ENCODE data around the gene MALSU1.
A peak's percentile ranks its signal among the peaks of the same experiment; 100 is the strongest.
"Not testable (repeated sequence)": the region's sequence is repeated elsewhere in the genome, so short reads cannot be mapped to it uniquely, and the experiment has no call there.

Gene MALSU1

DNA sequence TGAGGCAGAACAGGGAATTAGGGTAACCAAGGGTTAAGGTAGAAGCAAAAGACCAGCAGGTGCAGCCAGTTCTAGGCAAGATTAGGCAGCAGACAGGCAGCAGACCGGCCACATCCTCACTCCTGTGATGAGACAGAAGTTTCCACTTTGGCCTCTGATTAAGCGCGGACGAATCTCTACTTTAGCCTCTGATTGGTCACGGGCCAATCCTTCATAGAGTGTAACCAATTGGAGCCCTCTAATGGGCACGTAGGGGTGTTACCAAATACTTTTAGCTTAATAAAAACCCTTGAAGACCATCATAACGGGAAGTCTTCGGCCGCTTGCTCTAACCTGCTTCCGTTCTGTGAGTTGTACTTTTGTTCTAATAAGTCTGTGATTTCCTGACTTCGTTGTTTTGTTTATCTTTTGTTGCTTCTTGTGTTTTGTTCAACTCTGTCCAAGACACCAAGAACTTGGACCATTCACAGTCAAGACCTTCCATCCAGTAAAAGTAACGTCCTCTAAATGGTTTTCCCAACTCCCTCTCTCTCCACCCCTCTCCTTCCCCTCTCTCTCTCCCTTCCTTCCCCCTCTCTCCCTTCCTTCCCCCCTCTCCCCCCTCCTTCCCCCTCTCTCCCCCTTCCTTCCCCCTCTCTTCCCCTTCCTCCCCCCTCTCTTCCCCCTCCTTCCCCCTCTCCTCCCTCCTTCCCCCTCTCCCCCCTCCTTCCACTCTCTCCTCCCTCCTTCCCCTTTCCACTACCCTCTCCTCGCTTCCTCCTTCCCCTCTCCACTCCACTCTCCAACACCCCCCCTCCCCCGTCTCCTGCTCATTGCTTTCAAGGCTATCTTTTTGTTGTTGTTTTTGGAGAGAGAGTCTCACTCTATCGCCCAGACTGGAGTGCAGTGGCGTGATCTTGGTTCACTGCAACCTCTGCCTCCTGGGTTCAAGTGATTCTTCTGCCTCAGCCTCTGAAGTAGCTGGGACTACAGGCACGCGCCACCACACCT is 13.2 kb upstream of the MALSU1 start:
- DNase-seq (ENCODE audit: low read depth) = no peak

DNA sequence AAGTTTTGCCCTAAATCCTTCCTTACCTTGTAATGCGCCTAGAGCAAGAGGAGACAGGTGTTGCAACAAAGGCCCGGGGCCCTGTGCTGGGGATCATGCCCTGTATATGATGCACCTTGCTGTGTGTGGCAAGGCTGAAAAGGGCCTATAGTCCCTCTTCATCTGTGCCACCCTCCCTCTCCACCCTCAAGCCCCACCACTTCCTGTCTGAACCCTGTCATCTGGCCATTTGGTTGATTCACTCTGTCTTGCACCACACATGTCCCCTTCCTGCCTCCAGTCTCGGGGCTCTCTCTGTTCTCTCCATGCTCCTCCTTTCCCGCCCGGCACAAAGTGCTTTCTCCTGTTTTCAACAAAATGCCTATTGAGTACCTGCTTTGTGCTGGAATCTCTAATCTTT is 11.5 kb upstream of the MALSU1 start:
- DNase-seq (ENCODE audit: low read depth) = no peak

GRCh38 chr7:23290993-23291392 is 8.1 kb upstream of the MALSU1 start:
- no peak for DNase-seq (ENCODE audit: low read depth)

DNA sequence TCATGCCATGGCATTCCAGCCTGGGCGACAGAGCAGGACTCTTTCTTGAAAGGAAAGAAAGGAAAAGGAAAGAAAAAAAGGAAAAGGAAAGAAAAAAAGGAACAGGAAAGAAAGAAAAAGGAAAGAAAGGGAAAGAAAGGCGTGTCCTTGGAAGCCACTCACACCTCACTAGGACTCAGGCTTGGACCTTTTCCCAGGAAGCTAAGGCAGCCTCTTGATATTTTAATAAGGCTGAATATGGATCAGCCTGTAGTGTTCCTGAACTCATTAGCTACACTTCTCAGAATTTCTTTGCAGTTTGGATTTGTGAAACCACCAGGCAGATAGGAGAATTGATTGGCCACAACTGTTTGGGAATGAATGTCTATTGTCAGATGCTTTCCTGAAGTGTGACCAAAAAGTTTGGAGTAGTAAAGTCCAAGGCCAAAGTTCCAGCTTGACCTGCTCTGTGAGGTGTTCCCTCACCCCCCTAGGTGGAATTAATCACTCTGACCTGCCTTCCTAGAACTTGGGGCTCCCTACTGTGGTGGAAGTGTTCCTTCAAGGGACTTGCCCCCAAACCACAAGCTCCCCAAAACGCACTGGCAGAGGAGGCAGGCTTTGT is 7.1 kb upstream of the MALSU1 start:
- no peak for DNase-seq (ENCODE audit: low read depth)

DNA sequence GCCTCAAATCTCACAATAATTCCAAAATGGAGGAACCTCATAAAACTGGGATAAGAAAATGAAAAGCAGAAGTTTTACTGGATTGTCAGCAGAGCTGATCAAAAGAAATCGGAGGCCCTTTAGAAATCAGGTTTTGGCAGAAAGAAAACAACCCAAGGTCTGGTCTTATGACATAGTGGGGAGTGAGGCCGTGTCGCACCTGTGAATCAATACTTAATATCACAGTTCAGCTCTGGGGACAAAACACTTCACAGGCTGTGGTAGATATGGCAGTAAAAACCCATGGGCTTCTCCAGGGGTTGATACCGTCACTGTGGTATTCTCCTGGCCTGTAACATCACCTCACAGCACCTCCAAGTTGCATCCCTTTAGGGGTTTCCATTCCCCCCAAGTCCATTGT is 6.5 kb upstream of the MALSU1 start:
- DNase-seq (ENCODE audit: low read depth) = no peak

DNA sequence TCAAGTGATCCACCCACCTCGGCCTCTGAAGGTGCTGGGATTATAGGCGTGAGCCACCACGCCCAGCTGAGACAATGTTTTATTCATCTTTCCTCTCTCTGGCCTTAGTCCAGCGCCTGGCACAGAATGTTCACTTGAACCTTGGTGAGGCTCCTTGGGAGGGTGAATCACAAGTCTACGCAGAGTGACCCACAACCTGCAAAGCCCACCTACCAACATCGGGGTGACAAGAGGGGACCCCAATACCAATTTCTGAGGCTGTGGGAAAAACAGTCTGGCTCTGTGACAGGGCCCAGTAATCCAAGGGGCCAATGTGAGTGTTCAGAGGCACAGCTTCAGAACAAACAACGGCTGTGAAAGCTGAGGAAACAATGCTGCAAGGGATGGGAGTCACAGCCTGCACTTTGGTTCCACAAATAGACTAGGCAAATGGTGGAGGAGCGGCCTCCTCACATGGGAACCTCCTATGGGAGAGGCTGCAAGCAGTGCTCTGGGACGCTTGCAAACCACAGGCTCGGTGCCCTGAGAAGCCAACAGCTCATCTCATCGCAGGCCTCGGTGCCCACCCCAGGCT is 5.6 kb upstream of the MALSU1 start:
- DNase-seq (ENCODE audit: low read depth) = no peak

- no peak for DNase-seq (ENCODE audit: low read depth)
These were observed 4.4 kb upstream of the MALSU1 start for GRCh38 chr7:23294549-23295400.

DNA sequence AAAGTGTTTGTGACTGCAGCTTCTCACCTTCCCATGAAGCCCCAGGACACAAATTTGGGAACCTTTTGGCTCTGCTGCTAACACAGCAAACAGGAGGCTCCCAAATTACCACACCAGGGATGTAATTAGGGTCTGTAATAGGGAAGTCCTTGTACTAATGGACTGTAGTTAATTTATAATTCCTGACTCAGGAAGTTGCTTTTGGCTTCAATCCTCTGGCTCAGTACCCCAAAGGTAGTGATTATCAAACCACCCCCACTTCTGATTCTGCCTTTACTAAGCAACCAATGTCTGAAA is 3.8 kb upstream of the MALSU1 start:
- DNase-seq (ENCODE audit: low read depth) = no peak

- no peak for DNase-seq (ENCODE audit: low read depth)
These were observed 828 bp upstream of the MALSU1 start for GRCh38 chr7:23298141-23298881.

- no peak for DNase-seq (ENCODE audit: low read depth)
These were observed 696 bp downstream of the MALSU1 start for GRCh38 chr7:23299770-23300300.

GRCh38 chr7:23306936-23307521 is 7.9 kb downstream of the MALSU1 start:
- no peak for DNase-seq (ENCODE audit: low read depth)

- DNase-seq (ENCODE audit: low read depth) = no peak
These were observed 9.6 kb downstream of the MALSU1 start for GRCh38 chr7:23308754-23309153.

DNA sequence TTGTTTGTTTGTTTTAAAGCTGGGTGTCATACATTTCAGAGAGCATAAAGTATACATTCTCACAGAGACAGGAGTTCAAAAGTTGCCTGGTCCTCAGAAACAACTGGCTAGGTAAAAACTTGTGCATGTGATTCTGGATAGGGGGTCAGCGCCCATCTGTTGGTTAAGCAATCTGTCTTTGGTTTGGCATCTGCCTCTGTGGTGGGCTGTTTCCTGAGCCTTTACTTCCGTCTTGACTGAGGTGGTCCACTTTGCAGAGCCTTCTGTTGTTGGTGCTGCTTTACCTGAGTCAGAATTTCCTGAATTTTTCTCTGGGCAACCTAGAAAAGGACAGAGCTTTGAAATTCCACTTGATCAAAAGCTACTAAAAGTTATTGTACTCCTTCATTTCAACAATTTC is 13.0 kb downstream of the MALSU1 start:
- not testable (repeated sequence) for DNase-seq (ENCODE audit: low read depth)

GRCh38 chr7:23315366-23315765 is 16.2 kb downstream of the MALSU1 start:
- no peak for DNase-seq (ENCODE audit: low read depth)

DNA sequence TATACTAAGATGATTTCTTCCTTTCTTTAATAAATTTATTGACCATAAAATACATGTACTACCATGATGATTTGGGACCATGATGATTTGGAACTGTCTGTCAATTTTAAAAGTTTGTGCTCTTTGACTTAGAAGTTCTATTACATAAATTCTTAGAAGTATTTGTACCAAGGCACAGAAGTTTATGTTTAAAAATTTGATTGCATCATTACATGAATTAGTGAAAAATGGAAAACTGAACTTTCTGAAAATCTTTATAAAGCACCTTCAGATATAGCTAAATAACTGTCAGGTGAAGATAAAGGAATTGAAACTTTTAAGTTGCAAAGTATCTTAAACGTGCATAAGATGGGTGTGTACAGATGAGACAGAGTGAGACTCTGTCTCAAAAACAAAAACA is 32.0 kb downstream of the MALSU1 start:
- no peak for DNase-seq (ENCODE audit: low read depth)

DNA sequence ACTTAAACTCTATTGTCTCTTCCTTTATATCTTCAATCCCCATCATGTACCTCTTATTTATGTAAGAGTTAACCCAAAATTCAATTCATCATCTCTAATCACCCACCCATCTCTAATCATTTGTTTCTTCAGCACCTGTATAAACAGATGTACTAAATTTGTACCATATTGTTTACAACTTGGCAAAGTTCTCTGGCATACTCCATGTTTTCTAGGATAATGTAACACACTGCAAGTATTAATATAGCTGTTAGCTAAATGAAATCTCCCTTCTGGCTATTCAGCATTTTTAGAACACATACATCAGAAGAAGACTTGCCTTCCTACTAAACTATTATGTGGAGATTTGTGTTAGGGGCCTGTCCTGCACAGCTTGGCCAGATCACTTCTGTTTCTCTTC is 33.1 kb downstream of the MALSU1 start:
- no peak for DNase-seq (ENCODE audit: low read depth)

DNA sequence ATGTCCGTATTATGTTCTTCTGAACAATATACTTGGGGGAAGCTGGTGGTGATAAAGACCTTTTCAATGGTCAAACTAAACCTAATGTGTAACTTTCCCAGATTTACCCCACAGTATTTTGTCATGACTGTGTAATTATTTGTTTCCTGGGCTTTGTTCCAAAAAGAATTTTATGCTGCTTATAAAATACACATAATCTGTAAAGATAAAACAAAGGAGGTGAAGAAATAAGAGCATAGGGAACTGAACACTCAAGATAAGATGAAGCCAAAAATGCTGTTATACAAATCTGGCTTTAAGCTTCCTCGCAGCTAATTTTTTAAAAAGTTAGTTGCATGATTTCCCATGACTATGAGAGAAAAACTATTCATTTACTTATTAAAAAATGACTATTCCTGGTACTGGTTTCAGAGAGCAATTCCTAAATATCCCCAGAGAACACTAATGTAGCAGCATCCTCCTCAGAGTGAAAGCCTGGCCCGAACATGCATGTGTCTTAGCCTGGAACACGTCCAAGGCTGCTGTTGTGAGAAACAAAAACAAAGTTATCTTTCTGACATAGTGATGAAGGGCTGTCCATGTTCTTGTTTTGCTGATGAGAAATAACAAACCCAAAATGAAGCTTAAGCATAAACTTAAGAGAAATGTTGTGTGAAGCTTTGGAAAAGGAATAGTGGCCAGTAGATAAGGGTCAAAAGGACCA is 33.9 kb downstream of the MALSU1 start:
- DNase-seq (ENCODE audit: low read depth) = peak; percentile 28

DNA sequence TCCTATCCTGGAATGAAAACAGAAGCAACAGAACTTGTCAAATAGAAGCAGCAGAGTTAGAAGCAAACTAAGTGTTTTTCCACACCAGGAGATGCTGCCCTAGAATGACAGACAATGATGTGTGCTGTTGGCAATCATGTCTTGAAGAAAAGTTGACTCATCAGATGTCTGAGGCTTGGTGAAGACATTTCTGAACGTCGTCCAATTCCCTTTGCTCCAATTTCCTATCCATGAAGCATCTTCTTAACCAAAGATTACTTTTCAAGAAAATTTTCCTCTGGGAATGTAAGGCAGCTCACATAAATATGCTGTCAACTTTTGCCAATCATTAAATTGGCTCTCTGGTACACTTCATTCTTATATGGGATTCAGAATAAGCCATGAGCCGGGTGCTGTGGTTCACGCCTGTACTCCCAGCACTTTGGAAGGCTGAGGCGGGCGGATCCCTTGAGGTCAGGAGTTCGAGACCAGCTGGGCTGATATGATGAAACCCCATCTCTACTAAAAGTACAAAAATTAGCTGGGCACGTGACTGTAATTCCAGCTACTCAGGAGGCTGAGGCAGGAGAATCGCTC is 34.6 kb downstream of the MALSU1 start:
- peak; percentile 95 for DNase-seq (ENCODE audit: low read depth)

DNA sequence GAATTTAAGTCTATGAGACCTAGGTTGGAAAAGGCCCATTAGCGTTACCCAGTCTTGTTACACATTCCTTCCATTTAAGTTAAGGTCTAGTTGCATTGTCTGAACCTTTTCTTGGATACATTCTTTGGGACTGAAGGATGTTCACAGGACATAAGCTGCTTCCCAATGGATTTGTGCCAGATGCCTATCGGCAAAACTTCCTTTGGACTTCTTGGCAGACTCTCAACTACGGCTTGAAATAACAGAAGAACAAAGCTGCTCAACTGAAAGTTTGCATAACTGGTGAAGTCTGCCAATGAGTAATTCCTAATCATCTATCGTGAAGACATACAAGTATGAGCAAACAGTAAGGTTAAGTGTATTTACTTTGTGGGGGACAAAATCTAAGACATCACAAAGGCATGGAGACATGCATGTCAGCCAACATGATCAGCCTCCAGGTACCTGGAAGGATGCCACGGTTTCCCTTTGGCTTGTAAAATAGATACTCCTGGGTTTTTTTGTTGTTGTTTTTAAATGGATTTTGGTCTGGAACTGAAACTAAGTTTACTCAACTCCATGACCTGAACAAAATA is 35.4 kb downstream of the MALSU1 start:
- peak; percentile 82 for DNase-seq (ENCODE audit: low read depth)

- DNase-seq (ENCODE audit: low read depth) = no peak
These were observed 36.0 kb downstream of the MALSU1 start for GRCh38 chr7:23335136-23335535.
